ENCODE results near the gene PIEZO1. TPM values are rescaled to one million over a fixed set of nuclear protein-coding genes. Genes with fewer than 3 reads are reported as not detected.

The PIEZO1 gene
- total RNA-seq, 1 experiment from 2014 or later, result 81.1 TPM

DNA sequence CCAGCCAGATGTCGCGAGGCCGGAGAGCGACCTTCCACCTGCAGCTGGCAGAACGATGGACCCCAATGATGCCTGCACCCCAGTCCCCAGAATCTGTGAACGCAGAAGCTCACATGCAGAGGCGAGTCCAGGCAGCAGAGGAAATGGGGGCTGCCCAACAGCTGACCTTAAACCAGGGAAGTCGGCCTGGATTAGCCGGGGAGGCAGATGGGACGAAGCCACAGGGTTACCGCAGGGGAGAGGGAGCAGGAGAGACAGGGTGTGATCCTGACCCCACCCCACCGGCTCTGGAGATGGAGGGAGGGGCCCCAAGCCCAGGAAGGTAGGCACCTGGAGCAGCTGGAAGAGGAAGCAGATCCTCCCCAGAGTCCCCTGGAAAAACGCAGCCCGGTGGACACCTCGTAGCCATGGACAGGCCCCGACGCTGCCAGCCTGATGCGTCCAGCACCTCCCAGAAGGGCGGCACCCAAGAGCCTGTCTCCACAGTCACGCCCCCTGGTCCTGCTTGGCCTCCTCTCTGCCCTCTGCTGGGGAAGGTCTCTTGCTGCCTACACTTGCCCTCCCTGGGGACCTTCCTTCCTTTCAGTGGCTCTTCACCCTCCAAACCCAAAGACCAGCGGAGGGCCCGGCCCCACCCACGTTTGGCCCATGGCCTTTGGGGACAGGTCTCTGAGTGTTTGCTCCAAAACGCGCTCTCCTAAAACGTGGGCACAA, 37.3 kb downstream of the PIEZO1 start:
- in situ Hi-C loops (cut with HindIII; ENCODE audit: low pct_unique_long_range_greater_than_20kb, low sequenced_read_pairs), result no loop called here
- no peak for DNase-seq (ENCODE audit: low read depth)

DNA sequence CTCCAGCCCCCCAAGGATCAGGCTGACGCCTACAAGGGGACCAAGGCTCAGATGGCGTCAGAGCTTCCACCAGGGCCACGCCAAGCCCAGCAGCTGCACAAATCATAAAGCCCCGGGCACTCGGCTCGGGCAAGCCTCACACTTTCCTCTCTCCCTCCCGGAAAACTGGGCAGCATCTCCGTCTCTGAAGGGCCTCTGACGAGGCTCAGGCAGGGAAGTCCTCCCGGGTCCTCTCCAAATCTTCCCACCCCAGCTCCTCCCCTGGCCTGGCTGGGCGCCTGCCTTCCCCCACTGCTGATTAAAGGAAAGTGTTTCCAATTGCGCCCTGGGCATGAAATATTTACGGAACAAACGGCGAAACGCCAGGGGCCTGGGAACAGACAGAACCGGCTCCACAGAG, 38.5 kb downstream of the PIEZO1 start:
- DNase-seq (ENCODE audit: low read depth), result no peak
- in situ Hi-C loops (cut with HindIII; ENCODE audit: low pct_unique_long_range_greater_than_20kb, low sequenced_read_pairs), result no loop called here

DNA sequence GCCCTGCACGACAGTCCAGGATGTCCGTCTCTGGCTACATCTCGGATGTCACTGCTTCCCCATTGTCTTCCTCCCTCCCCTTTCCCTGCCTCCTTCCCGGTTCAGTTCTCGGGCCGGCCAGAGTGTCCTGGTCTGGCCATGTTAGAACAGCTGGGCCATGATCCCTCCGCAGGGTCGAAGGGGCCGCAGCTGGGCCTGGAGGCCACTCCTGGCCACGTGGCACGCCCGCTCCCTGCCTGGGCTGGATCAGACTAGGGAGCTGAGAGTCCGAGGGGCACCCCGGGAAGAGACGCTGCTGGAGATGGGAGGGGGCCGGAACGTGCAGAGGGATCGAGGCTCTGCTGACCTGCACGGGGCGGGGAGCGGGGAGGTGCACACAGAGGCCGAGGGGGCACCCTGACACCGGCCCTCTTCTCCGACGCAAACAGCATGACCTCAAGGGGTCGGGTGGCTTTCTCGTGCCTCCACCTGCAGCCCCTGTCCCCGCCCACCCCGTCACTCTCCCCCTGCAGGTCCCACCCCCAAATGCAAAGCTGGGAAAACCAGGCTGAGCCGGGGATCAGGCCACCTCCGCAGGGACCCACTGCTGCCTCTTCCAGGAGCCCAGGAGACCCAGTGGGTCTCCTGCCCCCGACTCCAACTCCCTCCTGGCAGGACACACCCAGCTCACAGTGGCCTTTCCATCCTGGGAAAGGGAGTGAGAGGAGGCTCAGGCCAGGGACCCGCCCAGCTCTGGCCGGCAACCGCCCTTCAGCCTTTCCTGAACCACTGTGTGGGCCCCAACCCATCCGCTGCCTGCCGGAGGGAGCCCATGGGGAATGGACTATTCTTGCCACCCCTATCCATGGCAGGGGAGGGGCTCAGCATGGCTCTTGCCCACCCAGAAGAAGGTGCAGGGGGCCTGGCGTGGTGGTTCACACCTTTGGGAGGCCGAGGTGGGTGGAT, 40.2 kb downstream of the PIEZO1 start:
- in situ Hi-C loops (cut with HindIII; ENCODE audit: low pct_unique_long_range_greater_than_20kb, low sequenced_read_pairs), result no loop called here
- no peak for DNase-seq (ENCODE audit: low read depth)

DNA sequence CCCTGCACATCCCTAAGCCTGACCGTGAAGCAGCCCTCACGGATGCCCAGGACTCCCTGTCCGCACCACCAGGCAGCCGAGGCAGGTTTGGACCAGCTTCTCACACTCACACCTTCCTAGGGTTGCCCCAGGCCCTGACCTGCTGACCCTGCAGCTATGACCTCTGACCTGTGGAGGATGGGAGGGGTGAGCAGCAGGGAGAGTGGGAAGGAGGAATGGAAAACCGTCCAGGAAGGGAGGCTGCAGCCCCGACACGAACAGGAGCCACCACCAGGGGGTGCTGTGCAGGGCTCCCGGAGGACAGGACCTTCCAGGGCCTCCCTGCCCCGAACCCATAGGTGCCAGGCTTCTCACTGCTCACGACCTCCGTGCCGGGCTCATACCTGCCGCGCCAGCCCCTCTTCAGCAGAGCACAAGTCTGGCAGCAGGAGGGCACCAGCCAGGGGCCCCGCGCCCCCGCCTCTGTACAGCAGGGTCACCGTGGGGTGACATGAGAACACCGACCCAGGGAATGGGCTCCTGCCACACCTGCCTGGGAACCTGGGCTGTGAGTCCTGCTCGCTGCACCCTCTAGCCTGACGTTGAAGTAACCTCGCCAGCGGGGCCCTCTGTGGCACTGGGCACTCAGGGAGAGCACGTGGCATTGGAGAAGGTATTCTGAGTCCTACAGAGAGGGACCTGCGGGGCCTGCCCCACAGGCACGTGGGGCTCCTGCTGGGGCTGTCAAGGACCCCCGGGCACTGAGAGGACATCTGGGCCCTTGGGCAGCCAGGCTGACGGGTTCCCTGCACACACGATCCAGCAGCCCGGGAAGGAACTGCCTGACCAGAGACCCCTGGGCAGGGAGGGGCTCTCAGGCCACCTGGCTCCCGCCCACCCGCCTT, 41.1 kb downstream of the PIEZO1 start:
- in situ Hi-C loops (cut with HindIII; ENCODE audit: low pct_unique_long_range_greater_than_20kb, low sequenced_read_pairs), result no loop called here
- peak; percentile 47 for DNase-seq (ENCODE audit: low read depth)

DNA sequence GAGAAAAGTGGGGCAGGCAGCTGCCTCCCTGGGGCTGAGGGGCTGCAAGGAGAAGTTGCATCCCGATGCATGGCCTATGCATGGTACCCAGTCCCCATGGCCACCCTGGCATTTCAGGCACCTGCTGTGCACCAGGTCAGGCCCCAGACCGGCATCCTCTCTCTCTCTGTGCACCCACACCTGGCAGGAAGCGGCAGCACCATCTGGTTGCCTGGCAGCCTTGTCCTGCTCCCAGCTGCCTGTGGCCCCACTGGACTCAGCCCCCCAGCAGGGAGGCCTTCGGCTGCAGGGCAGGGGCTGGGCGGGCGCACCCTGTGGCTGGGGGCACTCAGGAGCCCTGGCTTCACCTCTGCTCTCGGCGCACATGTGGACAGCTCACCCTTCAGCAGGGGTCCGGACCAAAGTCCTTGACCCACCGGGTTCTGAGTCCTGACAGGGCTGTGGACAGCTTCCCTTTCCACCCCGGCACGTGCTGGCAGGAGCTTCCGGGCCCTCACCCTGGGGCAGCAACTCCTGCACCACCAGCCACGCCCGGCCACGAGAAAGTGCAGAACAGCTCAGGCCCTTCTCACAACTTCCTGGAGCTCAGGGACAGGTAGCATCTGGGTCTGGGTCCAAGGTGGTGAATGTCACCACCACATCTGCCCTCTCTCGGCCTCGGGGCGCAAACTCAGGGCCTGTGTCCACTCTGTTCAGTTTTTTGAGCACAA, 42.0 kb downstream of the PIEZO1 start:
- in situ Hi-C loops (cut with HindIII; ENCODE audit: low pct_unique_long_range_greater_than_20kb, low sequenced_read_pairs), result no loop called here
- no peak for DNase-seq (ENCODE audit: low read depth)

- in situ Hi-C loops (cut with HindIII; ENCODE audit: low pct_unique_long_range_greater_than_20kb, low sequenced_read_pairs), result no loop called here
- no peak for DNase-seq (ENCODE audit: low read depth)
Observed at GRCh38 chr16:88741368-88741767, 43.7 kb downstream of the PIEZO1 start.

DNA sequence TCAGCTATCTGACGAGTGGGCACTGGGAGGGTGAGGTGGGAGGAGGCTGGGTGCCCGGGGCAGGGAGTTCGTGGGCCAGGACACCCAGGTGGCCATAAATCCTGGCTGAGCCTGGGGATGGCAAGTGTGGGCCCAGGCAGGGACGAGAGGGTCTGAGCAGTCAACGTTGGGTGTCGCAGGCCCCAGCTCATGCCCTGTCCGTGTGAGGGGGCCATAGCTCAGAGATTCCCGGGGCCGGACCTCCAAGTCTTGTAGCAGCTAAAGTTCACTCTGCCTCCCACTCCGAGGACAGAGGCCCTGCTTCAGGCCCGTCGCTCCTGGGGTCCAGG, 44.3 kb downstream of the PIEZO1 start:
- no peak for DNase-seq (ENCODE audit: low read depth)
- in situ Hi-C loops (cut with HindIII; ENCODE audit: low pct_unique_long_range_greater_than_20kb, low sequenced_read_pairs), result no loop called here

- no peak for DNase-seq (ENCODE audit: low read depth)
- in situ Hi-C loops (cut with HindIII; ENCODE audit: low pct_unique_long_range_greater_than_20kb, low sequenced_read_pairs), result no loop called here
Observed at GRCh38 chr16:88739977-88740726, 44.9 kb downstream of the PIEZO1 start.

- no peak for DNase-seq (ENCODE audit: low read depth)
- in situ Hi-C loops (cut with HindIII; ENCODE audit: low pct_unique_long_range_greater_than_20kb, low sequenced_read_pairs), result no loop called here
Observed at GRCh38 chr16:88739139-88739976, 45.7 kb downstream of the PIEZO1 start.

GRCh38 chr16:88738151-88739084, 46.6 kb downstream of the PIEZO1 start:
- no peak for DNase-seq (ENCODE audit: low read depth)
- in situ Hi-C loops (cut with HindIII; ENCODE audit: low pct_unique_long_range_greater_than_20kb, low sequenced_read_pairs), result no loop called here

DNA sequence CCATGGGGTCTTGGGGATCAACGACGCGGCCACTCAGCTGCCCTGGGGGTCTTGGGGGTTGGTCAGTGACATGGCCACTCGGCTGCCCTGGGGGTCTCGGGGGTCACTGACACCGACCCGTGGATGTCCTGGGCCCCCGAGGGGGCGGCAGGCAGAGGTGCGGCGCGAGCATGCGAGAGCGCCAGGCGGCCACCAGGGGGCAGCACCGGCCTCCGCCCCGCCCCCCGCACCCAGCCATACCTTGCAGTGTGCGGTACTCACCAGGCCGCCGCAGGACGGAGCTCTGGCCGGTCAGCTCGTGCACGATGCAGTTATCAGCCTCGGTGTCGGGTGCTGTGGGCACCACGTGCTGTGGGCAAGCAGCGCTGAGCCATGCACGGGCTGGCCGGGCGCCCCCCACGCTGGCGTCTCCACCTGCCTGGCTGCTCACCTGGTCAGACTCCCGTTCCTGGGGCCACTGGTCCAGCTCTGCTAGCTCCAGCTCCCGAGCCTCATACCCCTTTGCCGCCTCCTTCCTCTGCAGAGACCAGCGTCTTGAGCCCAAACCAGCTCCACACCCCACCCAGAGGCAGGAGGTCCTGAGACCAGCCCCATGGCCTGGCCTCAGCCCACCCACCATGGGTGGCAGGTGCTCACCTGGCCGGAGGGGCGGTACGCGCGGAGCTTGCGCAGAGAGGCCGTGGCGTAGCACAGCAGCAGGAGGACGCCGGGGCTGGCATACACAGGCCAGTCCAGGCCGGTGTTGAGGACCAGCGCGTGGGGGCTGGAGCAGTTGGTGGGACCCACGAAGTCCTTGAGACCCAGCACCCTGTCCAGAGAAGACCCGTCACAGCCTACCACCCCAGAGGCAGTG, 47.5 kb downstream of the PIEZO1 start:
- DNase-seq (ENCODE audit: low read depth), result peak; percentile 55
- in situ Hi-C loops (cut with HindIII; ENCODE audit: low pct_unique_long_range_greater_than_20kb, low sequenced_read_pairs), result no loop called here

DNA sequence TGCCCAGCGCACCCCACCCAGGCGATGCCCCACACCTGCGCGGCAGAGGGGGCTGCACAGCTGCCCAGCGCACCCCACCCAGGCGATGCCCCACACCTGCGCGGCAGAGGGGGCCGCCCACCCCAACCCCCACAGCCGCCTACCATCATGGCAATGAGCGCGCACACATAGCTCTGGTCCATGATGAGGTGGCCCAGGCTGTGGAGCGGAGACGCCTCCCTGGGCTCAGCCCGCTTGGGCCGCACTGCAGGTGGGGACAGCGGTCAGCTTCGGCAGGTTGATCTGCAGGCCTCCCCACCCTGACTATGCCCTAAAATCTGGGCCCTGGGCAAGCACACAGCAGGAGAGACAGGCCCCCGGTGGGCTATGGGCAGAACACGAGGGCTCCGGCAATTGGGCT, 48.5 kb downstream of the PIEZO1 start:
- in situ Hi-C loops (cut with HindIII; ENCODE audit: low pct_unique_long_range_greater_than_20kb, low sequenced_read_pairs), result no loop called here
- DNase-seq (ENCODE audit: low read depth), result no peak

DNA sequence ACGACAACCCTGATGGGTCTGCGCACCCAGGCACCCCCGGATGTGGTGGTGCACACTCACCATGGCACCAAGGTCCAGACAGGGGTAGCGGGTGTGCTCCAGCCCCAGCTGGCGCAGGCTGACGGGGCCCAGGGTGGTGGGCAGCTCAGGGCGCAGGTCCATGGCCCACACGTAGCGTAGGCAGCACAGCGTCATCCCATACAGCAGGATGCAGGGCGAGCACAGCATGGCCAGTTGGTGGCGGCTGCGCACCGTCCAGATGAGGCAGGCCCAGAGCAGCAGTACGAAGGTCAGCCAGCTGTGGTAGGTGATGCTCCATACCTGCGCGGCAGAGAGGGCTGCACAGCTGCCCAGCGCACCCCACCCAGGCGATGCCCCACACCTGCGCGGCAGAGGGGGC, 48.9 kb downstream of the PIEZO1 start:
- no peak for DNase-seq (ENCODE audit: low read depth)
- in situ Hi-C loops (cut with HindIII; ENCODE audit: low pct_unique_long_range_greater_than_20kb, low sequenced_read_pairs), result no loop called here

GRCh38 chr16:88735616-88736015, 49.4 kb downstream of the PIEZO1 start:
- no peak for DNase-seq (ENCODE audit: low read depth)
- in situ Hi-C loops (cut with HindIII; ENCODE audit: low pct_unique_long_range_greater_than_20kb, low sequenced_read_pairs), result no loop called here

GRCh38 chr16:88735121-88735520, 49.9 kb downstream of the PIEZO1 start:
- in situ Hi-C loops (cut with HindIII; ENCODE audit: low pct_unique_long_range_greater_than_20kb, low sequenced_read_pairs), result no loop called here
- DNase-seq (ENCODE audit: low read depth), result no peak
